CD1c-positive myeloid dendritic cell (primary cell): ENCODE measurements around the gene ACAP3.

ENCODE experiments used
- DNase-seq: peaks from one replicate; pipeline ENCODE4 v3.0.0-alpha.2; 2016; ENCODE audit errors: extremely low spot score

ACAP3 gene

DNA sequence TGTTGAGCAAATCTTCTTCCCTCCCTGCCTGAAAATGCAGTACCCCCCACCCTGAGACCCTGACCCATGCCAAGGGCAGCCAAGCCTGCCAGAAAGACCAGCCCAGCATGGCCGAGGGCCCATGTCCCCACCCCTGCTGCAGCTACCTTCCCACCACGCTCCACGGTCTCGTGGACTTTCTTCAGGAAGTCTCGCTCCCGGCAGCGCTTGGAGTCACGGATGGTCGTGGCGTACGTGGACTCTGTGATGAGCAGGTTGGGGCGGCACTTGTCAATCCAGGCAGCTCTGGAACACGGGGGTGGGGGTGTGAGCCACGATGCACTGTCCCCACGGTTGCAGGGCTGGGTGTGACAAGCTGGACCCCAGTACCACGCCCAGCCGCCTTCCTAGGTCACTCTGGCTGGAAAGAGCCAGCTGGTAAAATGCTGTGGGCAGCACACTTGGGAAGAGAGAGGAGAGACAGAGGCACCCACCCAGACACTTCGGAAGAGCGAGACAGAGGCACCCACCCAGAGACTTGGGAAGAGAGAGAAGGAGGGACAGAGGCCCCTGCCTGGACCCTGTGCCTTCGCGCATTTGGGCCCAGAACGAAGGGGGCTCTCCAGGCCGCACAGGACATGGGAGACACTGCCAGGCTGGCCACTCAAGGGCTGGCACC, 7.1 kb upstream of the ACAP3 start:
- no peak for DNase-seq

DNA sequence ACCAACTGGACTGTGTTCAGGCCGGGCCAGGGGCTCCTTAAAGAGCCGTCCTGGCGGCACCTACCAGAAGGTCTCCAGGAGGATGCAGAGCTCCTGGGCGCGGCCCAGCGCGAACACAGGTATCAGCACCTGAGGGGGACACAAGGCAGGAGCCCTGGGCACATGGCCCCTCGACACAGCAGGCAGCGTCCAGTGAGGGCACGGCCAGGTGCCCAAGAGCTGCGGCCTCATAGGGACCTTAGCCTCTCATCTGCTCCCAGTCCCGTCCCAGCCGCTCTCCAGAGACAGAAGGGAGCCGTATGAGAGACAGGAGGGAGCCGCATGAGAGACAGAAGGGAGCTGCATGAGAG, 6.5 kb upstream of the ACAP3 start:
- no peak for DNase-seq

- no peak for DNase-seq
Measured at GRCh38 chr1:1313500-1314236, 5.9 kb upstream of the ACAP3 start.

GRCh38 chr1:1312450-1313314, 5.0 kb upstream of the ACAP3 start:
- DNase-seq, result no peak

GRCh38 chr1:1311107-1312104, 3.7 kb upstream of the ACAP3 start:
- no peak for DNase-seq

DNA sequence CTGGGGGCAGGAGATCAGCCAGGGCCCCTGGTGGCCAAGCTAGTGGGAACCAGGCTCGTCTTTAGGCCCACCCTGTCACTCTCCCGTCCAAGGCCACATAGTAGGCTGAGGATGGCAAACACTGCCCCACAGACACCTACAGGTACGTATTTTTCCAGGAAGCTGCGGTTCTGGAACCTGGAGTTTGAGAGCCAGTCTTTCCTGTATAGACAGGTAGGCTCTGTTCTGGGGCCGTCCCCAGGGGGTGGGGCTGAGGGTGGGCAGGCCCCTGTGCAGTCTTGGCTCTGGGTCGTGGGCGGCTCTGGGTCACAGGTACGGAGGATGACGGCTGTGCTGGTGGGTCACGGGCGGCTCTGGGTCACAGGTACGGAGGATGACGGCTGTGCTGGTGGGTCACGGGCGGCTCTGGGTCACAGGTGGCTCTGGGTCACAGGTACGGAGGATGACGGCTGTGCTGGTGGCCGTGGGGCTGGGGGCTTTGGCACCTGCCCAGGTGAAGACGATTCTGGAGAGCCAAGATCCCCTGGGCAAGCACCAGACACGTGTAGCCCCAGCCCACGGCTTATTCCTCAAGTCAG, 2.8 kb upstream of the ACAP3 start:
- no peak for DNase-seq

- no peak for DNase-seq
Measured at GRCh38 chr1:1310109-1310385, 2.3 kb upstream of the ACAP3 start.

GRCh38 chr1:1309251-1310108, 1.8 kb upstream of the ACAP3 start:
- DNase-seq, result peak; percentile 20

DNA sequence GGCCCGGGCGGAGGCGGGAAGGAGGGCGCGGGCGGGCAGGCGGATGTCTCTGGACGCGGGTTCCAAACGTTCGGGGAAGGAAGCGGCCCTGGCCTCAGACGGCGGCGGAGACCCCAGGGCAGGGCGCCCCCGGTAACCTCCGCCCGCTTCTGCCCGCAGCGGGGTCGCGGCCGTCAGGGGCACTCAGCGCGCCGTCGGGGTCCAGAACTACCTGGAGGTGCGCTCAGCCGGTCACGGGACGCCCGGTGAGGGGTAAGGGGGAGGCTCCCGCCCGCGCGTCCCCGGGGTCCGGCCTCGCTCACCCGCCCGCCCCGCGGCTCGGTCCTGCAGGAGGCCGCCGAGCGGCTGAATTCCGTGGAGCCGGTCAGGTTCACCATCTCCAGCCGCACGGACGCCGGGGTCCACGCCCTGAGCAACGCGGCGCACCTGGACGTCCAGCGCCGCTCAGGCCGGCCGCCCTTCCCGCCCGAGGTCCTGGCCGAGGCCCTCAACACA, 1.1 kb upstream of the ACAP3 start:
- DNase-seq, result no peak

GRCh38 chr1:1307261-1307922, 338 bp downstream of the ACAP3 start:
- DNase-seq, result peak; percentile 20

DNA sequence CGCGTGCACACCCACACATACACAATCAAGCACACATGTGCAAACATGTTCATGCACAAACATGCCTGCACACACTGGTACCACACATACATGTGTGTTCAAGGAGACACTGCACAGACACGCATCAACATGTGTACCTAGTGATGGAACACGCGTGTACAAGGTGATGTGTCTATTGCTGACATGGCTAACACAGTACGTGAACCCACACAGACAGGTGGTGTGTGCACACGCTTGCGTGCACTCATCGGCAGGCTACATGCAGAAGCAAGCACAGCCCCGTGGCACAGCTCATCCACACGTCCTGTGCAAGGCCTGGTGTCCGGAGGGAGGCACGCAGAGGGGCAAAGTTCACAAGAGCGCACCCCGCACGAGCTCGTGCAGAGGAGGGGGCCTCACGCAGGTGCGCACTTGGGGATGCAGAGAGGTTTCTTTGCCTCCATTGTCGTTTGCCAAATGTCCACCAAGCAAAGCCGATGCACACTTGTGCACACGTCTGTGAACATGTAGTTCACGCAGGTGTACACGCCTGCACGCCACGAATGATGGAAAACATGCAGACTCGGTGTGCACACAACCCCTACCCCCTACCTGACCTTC, 969 bp downstream of the ACAP3 start:
- no peak for DNase-seq

DNA sequence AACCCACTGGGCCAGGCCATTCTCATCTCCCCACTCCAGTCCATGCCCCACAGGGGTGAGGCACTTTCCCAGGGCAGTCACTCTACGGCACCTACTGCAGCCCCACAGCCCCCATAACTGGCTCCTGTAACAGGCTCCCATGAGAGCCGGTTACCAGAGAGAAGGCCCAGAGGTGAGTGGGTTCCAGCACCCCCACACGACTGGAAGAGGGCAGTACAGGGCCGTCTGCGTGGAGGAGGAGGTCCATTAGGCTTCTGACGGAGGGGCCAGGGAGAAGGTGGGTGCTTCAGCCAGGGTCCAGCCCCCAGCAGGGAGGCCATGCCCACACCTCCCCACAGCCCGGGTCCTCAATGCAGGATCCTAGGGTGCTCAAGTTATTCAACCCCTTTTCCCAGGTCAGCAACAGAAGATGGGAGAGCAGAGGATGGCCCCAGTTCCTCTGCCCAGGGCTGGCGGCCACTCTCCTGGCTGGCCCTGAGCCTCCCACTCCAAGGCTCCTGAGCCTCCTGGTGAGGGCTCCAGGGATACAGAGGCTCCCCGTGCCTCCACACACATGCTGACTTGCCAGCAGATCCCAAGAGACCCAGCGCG, 1.6 kb downstream of the ACAP3 start:
- DNase-seq, result no peak

GRCh38 chr1:1305300-1306069, 2.2 kb downstream of the ACAP3 start:
- peak; percentile 56 for DNase-seq

- no peak for DNase-seq
Measured at GRCh38 chr1:1304331-1305299, 3.1 kb downstream of the ACAP3 start.

DNA sequence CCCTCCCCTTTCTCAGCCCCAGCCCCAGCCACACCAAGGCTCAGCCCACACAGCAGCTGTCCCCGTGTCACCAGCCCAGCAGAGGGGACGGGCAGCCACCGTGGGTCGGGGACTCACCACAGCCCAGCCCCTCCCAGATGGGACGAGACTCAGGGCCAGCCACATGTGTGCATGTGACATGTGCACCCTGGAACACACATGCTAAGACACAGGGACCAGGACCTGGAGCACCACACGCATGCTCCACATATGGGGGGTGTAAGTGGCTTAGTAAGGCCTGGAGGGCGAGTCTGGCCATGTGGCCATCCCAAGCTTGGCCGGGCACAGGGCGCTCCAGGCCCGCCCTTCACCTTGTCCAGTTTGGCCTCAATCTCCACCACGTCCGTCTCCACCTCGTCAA, 4.0 kb downstream of the ACAP3 start:
- DNase-seq, result no peak

- no peak for DNase-seq
Measured at GRCh38 chr1:1302951-1303509, 4.7 kb downstream of the ACAP3 start.

DNA sequence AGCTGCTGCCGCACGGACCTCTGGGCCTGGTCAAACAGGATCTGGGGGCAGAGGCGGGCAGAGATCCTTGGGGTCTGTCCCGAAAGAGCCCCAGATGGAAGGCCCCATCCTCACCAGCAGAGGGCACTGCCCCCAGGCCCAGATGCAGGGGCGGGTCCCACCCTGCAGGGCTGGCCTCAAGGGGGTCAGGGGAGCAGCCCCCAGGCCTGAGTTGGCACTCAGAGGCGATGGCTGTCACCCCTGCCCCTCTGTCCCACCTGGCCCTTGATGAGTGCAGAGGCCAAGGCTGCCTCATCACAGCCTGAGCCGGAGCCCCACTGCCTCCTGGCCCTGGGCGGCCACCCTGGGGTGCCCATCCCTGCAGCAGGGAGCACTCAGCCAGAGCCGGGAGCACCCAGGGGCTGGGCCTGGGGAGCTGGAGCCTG, 5.7 kb downstream of the ACAP3 start:
- no peak for DNase-seq
